B cell (primary cell): Measurements from ENCODE around the gene SNF8. TPM values are rescaled to one million over a fixed set of nuclear protein-coding genes. Genes with fewer than 3 reads are reported as not detected.

Experiments
- ATAC-seq: fragments of 200-7000 bp; cut with Tn5 transposase; one replicate; pipeline ENCODE4 v1.10.0; 2021; ENCODE audit warnings: low read depth, mild to moderate bottlenecking, moderate number of reproducible peaks, moderate library complexity
- CTCF ChIA-PET: fragments of 350-600 bp; sonication (Branson Sonifier 250); formaldehyde crosslinking; loops from one replicate; lab custom pipeline; 2021; ENCODE audit warnings: antibody characterized with exemption, inconsistent platforms; lab: Charles Lee
- POLR2A ChIA-PET: fragments of 350-600 bp; sonication (Branson Sonifier 250); formaldehyde crosslinking; loops from one replicate; lab custom pipeline; 2021; ENCODE audit warnings: antibody characterized with exemption; lab: Charles Lee
- DNase-seq: peaks from one replicate; pipeline ENCODE4 v3.0.0; 2013
- H2AFZ ChIP-seq: 2 replicates; pipeline ENCODE4 v1.6.1; 2012; ENCODE audit warnings: mild to moderate bottlenecking, low read depth, low read length; ENCODE audit not compliant: insufficient read depth, poor library complexity, severe bottlenecking
- H3K27ac ChIP-seq, 2 donors: 1 replicate in 1 of 2; 2 replicates in 1 of 2; pipeline ENCODE4 v1.5.1; 2012 to 2013; ENCODE audit warnings: low read length in 2 of 2, mild to moderate bottlenecking in 2 of 2, moderate library complexity in 1 of 2
- H3K27me3 ChIP-seq, 4 experiments: fragments of 200-600 bp in 1 of 4; sonication (generic) in 1 of 4; replicated peaks in 1 of 4; 1 replicate in 2 of 4; 2 replicates in 2 of 4; pipeline versions ENCODE4 v1.6.1 to v1.7.0; 2013 to 2016; ENCODE audit warnings: low read length in 3 of 4, mild to moderate bottlenecking in 2 of 4, mixed read lengths in 1 of 4, moderate library complexity in 1 of 4; ENCODE audit not compliant: insufficient read depth in 4 of 4, control insufficient read depth in 3 of 4; ENCODE audit errors: control extremely low read depth in 1 of 4
- H3K36me3 ChIP-seq, 2 experiments: replicated peaks in 1 of 2; 1 replicate in 1 of 2; 2 replicates in 1 of 2; pipeline versions ENCODE4 v1.6.1 to v1.7.1; 2013; ENCODE audit warnings: low read length in 1 of 2; ENCODE audit not compliant: insufficient read depth in 2 of 2, control insufficient read depth in 1 of 2; ENCODE audit errors: control extremely low read depth in 1 of 2, extremely low read depth in 1 of 2
- H3K4me1 ChIP-seq, 2 donors: fragments of 200-600 bp in 1 of 2; sonication (generic) in 1 of 2; 1 replicate in 1 of 2; 2 replicates in 1 of 2; pipeline versions ENCODE4 v1.5.1 to v1.6.1; 2013 to 2017; ENCODE audit warnings: low read length in 2 of 2; ENCODE audit not compliant: control insufficient read depth in 2 of 2, insufficient read depth in 2 of 2
- H3K4me2 ChIP-seq: replicated peaks from 2 replicates; pipeline ENCODE3; 2012; ENCODE audit warnings: mild to moderate bottlenecking, low read depth, low read length; ENCODE audit not compliant: poor library complexity, severe bottlenecking
- H3K4me3 ChIP-seq, 5 experiments: fragments of 200-600 bp in 1 of 5; sonication (generic) in 1 of 5; 1 replicate in 3 of 5; 2 replicates in 2 of 5; pipeline versions ENCODE4 v1.5.1 to v1.7.0; 2011 to 2016; ENCODE audit warnings: low read length in 4 of 5, mild to moderate bottlenecking in 4 of 5, low read depth in 2 of 5, control low read depth in 1 of 5, moderate library complexity in 1 of 5; ENCODE audit not compliant: insufficient read depth in 1 of 5; ENCODE audit errors: control extremely low read depth in 1 of 5, extremely low read depth in 1 of 5
- H3K79me2 ChIP-seq: fragments of 200-600 bp; sonication (generic); one replicate; pipeline ENCODE4 v1.6.0; 2016; ENCODE audit warnings: low read length; ENCODE audit not compliant: control insufficient read depth, insufficient read depth
- H3K9ac ChIP-seq: fragments of 200-600 bp; sonication (generic); 2 replicates; pipeline ENCODE4 v1.6.1; 2017; ENCODE audit warnings: mild to moderate bottlenecking, low read length, moderate library complexity
- H3K9me3 ChIP-seq, 3 donors: one replicate each; pipeline versions ENCODE4 v1.6.1 to v1.7.1; 2013; ENCODE audit warnings: low read length in 2 of 3; ENCODE audit not compliant: control insufficient read depth in 2 of 3, insufficient read depth in 1 of 3; ENCODE audit errors: control extremely low read depth in 1 of 3
- H4K20me1 ChIP-seq: 2 replicates; pipeline ENCODE4 v1.6.0; 2012; ENCODE audit warnings: mild to moderate bottlenecking, low read length; ENCODE audit not compliant: insufficient read depth, control insufficient read depth, poor library complexity, severe bottlenecking
- H3K27ac Mint-ChIP-seq: one replicate; pipeline ENCODE4 v1.8.0; 2021; ENCODE audit warnings: mixed read lengths
- H3K27me3 Mint-ChIP-seq: one replicate; pipeline ENCODE4 v1.8.0; 2021; ENCODE audit warnings: mixed read lengths
- H3K4me1 Mint-ChIP-seq: one replicate; pipeline ENCODE4 v1.8.0; 2021; ENCODE audit warnings: mixed read lengths
- H3K4me3 Mint-ChIP-seq: one replicate; pipeline ENCODE4 v1.8.0; 2021; ENCODE audit warnings: mixed read lengths
- H3K9me3 Mint-ChIP-seq: one replicate; pipeline ENCODE4 v1.8.0; 2022; ENCODE audit warnings: mixed read lengths; ENCODE audit not compliant: insufficient read depth
- EZH2 ChIP-seq: IDR thresholded peaks from 2 replicates; pipeline ENCODE4 v1.6.1; 2012; ENCODE audit warnings: borderline replicate concordance, low read depth, mild to moderate bottlenecking, moderate library complexity, low read length; ENCODE audit not compliant: insufficient read depth, poor library complexity, severe bottlenecking
- WGBS: methylation state at CpG from one replicate; pipeline ENCODE4 v1.1.5; 2013; ENCODE audit warnings: missing lambda C conversion rate; ENCODE audit not compliant: insufficient coverage; 5-methylcytosine and 5-hydroxymethylcytosine counted together
- intact Hi-C: fragments of 100-400 bp; cut with micrococcal nuclease; formaldehyde crosslinking; loops from one replicate; pipeline ENCODE4 v1.10.0; 2022
- polyA plus RNA-seq: library from polyadenylated mRNA; depleted of rRNA; stranded (reverse); fragments of >200 nt; gene quantifications from 2 replicates; pipeline ENCODE4 v1.2.3, GENCODE V29; 2012
- total RNA-seq, 2 donors: library from RNA; stranded (reverse); fragments of 120-200 nt in 1 of 2; gene quantifications; 1 replicate in 1 of 2; 2 replicates in 1 of 2; pipeline versions ENCODE4 v1.2.3 to v1.2.4, GENCODE V29; 2013 to 2022
- TF ChIP-seq, protein P1 (sequence below): fragments of 200-600 bp; IDR thresholded peaks from one replicate; pipeline ENCODE4 v1.8.0; 2022; ENCODE audit warnings: antibody characterized with exemption, mild to moderate bottlenecking

Gene SNF8
- total and polyA plus RNA-seq, 2 donors (not counting 1 experiment from before 2014, with no cell fraction given): 77.5 to 94.6 TPM

- ChIA-PET POLR2A (no interaction called here), CTCF (no interaction called here)
- Histone ChIP-seq H3K9me3 (peaks cover 1 to 31% (median 2%) of the 10 kb centered on the region in 3 donors), H3K27me3 (peaks cover 0 to 56% (median 50%) of the 10 kb centered on the region in 4 experiments), H4K20me1 (no peaks in the 10 kb centered on the region), H3K79me2 (no peaks in the 10 kb centered on the region), H3K36me3 (no peaks in the 10 kb centered on the region), H3K4me2 (no peak overlapping the region), H3K27ac (no peak overlapping the region), H2AFZ (no peak overlapping the region), H3K4me3 (no peak overlapping the region), H3K9ac (no peak overlapping the region), H3K4me1 (peaks cover 32 to 34% of the 10 kb centered on the region in 2 donors)
- ATAC-seq (no peak), DNase-seq (no peak)
- Mint-ChIP-seq H3K27me3 (peaks cover 70% of the 10 kb centered on the region), H3K9me3 (no peaks in the 10 kb centered on the region), H3K4me1 (peaks cover 27% of the 10 kb centered on the region), H3K27ac (no peak overlapping the region), H3K4me3 (no peak overlapping the region)
- TF ChIP-seq, protein P1, sequence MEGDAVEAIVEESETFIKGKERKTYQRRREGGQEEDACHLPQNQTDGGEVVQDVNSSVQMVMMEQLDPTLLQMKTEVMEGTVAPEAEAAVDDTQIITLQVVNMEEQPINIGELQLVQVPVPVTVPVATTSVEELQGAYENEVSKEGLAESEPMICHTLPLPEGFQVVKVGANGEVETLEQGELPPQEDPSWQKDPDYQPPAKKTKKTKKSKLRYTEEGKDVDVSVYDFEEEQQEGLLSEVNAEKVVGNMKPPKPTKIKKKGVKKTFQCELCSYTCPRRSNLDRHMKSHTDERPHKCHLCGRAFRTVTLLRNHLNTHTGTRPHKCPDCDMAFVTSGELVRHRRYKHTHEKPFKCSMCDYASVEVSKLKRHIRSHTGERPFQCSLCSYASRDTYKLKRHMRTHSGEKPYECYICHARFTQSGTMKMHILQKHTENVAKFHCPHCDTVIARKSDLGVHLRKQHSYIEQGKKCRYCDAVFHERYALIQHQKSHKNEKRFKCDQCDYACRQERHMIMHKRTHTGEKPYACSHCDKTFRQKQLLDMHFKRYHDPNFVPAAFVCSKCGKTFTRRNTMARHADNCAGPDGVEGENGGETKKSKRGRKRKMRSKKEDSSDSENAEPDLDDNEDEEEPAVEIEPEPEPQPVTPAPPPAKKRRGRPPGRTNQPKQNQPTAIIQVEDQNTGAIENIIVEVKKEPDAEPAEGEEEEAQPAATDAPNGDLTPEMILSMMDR: no peak
- TF ChIP-seq EZH2: no peak
- intact Hi-C loops: loop anchor here (10.0 kb wide), 1 partner anchor 269 kb away; the partner anchor contains the start of genes HOXB13, PRAC1 and PRAC2
Measured at GRCh38 chr17:48993305-48993704, 48.7 kb upstream of the SNF8 start.

- intact Hi-C loops: loop anchor here (10.0 kb wide), 1 partner anchor 268 kb away; the partner anchor contains the start of genes HOXB13, PRAC1 and PRAC2
- CTCF ChIA-PET: no interaction called here
- ATAC-seq: no peak
- H3K79me2 ChIP-seq: no peaks in the 10 kb centered on the region
- H2AFZ ChIP-seq: no peak overlapping the region
- DNase-seq: no peak
- no peak overlapping the region for H3K27ac Mint-ChIP-seq
- no peaks in the 10 kb centered on the region for H3K9me3 Mint-ChIP-seq
- no peaks in the 10 kb centered on the region for H4K20me1 ChIP-seq
- peaks cover 1 to 22% (median 2%) of the 10 kb centered on the region in 3 donors for H3K9me3 ChIP-seq
- H3K36me3 ChIP-seq: no peaks in the 10 kb centered on the region
- H3K4me2 ChIP-seq: no peak overlapping the region
- H3K27ac ChIP-seq: no peak overlapping the region
- H3K4me3 ChIP-seq: no peak overlapping the region
- TF ChIP-seq, protein P1: no peak
- no peak for TF ChIP-seq EZH2
- peaks cover 65% of the 10 kb centered on the region for H3K27me3 Mint-ChIP-seq
- no peak overlapping the region for H3K9ac ChIP-seq
- no peak overlapping the region for H3K4me3 Mint-ChIP-seq
- POLR2A ChIA-PET: no interaction called here
- peaks cover 18% of the 10 kb centered on the region for H3K4me1 Mint-ChIP-seq
- 80% methylated on average over 1 of the region's 2 CpGs for WGBS
- H3K27me3 ChIP-seq: peaks cover 0 to 48% (median 44%) of the 10 kb centered on the region in 4 experiments
- H3K4me1 ChIP-seq: peaks cover 23 to 25% of the 10 kb centered on the region in 2 donors
Measured at GRCh38 chr17:48992444-48992843, 47.8 kb upstream of the SNF8 start.
